Natural killer cell (primary cell): Measurements from ENCODE around the gene TIGD3. TPM values are rescaled to one million over a fixed set of nuclear protein-coding genes. Genes with fewer than 3 reads are reported as not detected.

Experiments used
- ATAC-seq, 3 donors: fragments of 150-1000 bp in 2 of 3; fragments of 200-7000 bp in 1 of 3; cut with Tn5 transposase; 1 replicate in 1 of 3; 2 replicates in 2 of 3; pipeline ENCODE4 v1.10.0; 2021; ENCODE audit warnings: mild to moderate bottlenecking in 2 of 3, moderate library complexity in 2 of 3
- DNase-seq, 2 donors: peaks; one replicate each; pipeline versions ENCODE4 v3.0.0 to v3.0.0-alpha.2; 2013 to 2021; ENCODE audit warnings: mixed read lengths in 1 of 2
- H3K27ac ChIP-seq: one replicate; pipeline ENCODE4 v1.5.1; 2013; ENCODE audit warnings: mild to moderate bottlenecking, low read length
- H3K27me3 ChIP-seq: one replicate; pipeline ENCODE4 v1.6.1; 2013; ENCODE audit warnings: low read length; ENCODE audit not compliant: control insufficient read depth, insufficient read depth
- H3K36me3 ChIP-seq: one replicate; pipeline ENCODE4 v1.6.1; 2013; ENCODE audit warnings: low read length; ENCODE audit not compliant: control insufficient read depth, insufficient read depth
- H3K4me1 ChIP-seq: one replicate; pipeline ENCODE4 v1.6.1; 2013; ENCODE audit warnings: low read length; ENCODE audit not compliant: control insufficient read depth, insufficient read depth
- H3K4me3 ChIP-seq: one replicate; pipeline ENCODE4 v1.5.1; 2013; ENCODE audit warnings: low read length
- H3K9me3 ChIP-seq: one replicate; pipeline ENCODE4 v1.6.1; 2013; ENCODE audit warnings: low read length; ENCODE audit not compliant: control insufficient read depth, insufficient read depth
- H3K27ac Mint-ChIP-seq, 2 donors: one replicate each; pipeline ENCODE4 v1.8.0; 2022; ENCODE audit warnings: mild to moderate bottlenecking in 2 of 2, mixed read lengths in 2 of 2, moderate library complexity in 1 of 2
- H3K27me3 Mint-ChIP-seq, 2 donors: one replicate each; pipeline ENCODE4 v1.8.0; 2022; ENCODE audit warnings: low read depth in 2 of 2, mixed read lengths in 2 of 2
- H3K36me3 Mint-ChIP-seq: one replicate; pipeline ENCODE4 v1.8.0; 2022; ENCODE audit warnings: mixed read lengths
- H3K4me1 Mint-ChIP-seq, 2 donors: one replicate each; pipeline ENCODE4 v1.8.0; 2022; ENCODE audit warnings: mixed read lengths in 2 of 2
- H3K4me3 Mint-ChIP-seq: one replicate; pipeline ENCODE4 v1.8.0; 2022; ENCODE audit warnings: mild to moderate bottlenecking, moderate library complexity, mixed read lengths
- H3K9me3 Mint-ChIP-seq, 2 donors: one replicate each; pipeline ENCODE4 v1.8.0; 2022; ENCODE audit warnings: mixed read lengths in 2 of 2
- CTCF ChIP-seq: fragments of 200-600 bp; IDR thresholded peaks from one replicate; pipeline ENCODE4 v1.8.0; 2022; ENCODE audit warnings: antibody characterized with exemption
- WGBS: methylation state at CpG from one replicate; pipeline ENCODE4 v1.1.7; 2013; ENCODE audit warnings: missing lambda C conversion rate; ENCODE audit not compliant: insufficient coverage; 5-methylcytosine and 5-hydroxymethylcytosine counted together
- intact Hi-C: fragments of 100-400 bp; cut with micrococcal nuclease; formaldehyde crosslinking; loops from one replicate; pipeline ENCODE4 v1.14.2; 2022
- total RNA-seq, 4 donors: library from RNA; stranded (reverse); fragments of 120-200 nt in 1 of 4; gene quantifications; one replicate each; pipeline versions ENCODE4 v1.2.3 to v1.2.4, GENCODE V29; 2013 to 2022

Gene TIGD3
- total RNA-seq, 3 donors from 2014 or later (not counting 1 experiment from before 2014, with no cell fraction given): 0.70 to 2.2 (median 1.2) TPM

- H3K36me3 Mint-ChIP-seq: no peaks in the 10 kb centered on the region
- WGBS: 94% methylated on average over 3 of the region's 3 CpGs
Measured at GRCh38 chr11:65363770-65364169, 9.2 kb downstream of the TIGD3 start.

DNA sequence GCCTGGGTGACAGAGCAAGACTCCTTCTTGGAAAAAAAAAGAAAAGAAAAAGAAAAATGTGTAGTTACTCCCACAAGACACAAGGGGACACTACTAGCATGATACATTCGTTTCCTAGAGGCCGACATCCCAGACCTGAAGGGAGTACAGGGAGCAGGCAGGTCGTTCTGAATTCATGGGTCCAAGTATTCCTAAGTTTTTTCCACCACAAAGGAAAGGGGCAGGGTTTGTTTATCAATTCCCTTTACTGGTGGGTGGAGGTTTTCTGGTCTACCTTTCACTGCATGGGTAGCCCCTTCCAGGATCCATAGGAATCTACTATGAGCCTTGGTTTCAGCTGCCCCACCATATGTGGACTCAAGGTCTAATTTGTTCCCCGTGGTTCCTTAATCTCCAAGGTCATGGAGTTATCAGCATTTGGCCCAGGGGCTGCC is 11.8 kb downstream of the TIGD3 start:
- H3K4me3 ChIP-seq: no peak overlapping the region
- H3K4me1 ChIP-seq: peaks cover 15% of the 10 kb centered on the region
- no peak overlapping the region for H3K4me3 Mint-ChIP-seq
- no peaks in the 10 kb centered on the region for H3K27me3 Mint-ChIP-seq
- peak; percentile 70 for TF ChIP-seq CTCF
- no peak overlapping the region for H3K27ac Mint-ChIP-seq
- H3K27ac ChIP-seq: no peak overlapping the region
- H3K27me3 ChIP-seq: no peaks in the 10 kb centered on the region
- WGBS: 4% methylated on average over 4 of the region's 4 CpGs
- H3K36me3 Mint-ChIP-seq: no peaks in the 10 kb centered on the region
- intact Hi-C loops: loop anchor here (1.0 to 10.0 kb wide), 3 partner anchors 51 to 218 kb away; no protein-coding TSS in a partner anchor
- H3K36me3 ChIP-seq: no peaks in the 10 kb centered on the region
- H3K9me3 ChIP-seq: no peaks in the 10 kb centered on the region
- DNase-seq (peak in 1 of 2 donors; percentile 80), ATAC-seq (peak; percentile 76 to 81 (median 81))
- peaks cover 5 to 13% of the 10 kb centered on the region in 2 donors for H3K4me1 Mint-ChIP-seq
- H3K9me3 Mint-ChIP-seq: no peaks in the 10 kb centered on the region

More at GRCh38 chr11:65363770-65364169, 9.2 kb downstream of the TIGD3 start:
- Histone ChIP-seq H3K4me1 (peaks cover 15% of the 10 kb centered on the region), H3K27me3 (no peaks in the 10 kb centered on the region), H3K36me3 (no peaks in the 10 kb centered on the region), H3K27ac (no peak overlapping the region), H3K9me3 (no peaks in the 10 kb centered on the region), H3K4me3 (no peak overlapping the region)
- TF ChIP-seq CTCF: no peak
- H3K27me3 Mint-ChIP-seq: no peaks in the 10 kb centered on the region
- no peaks in the 10 kb centered on the region for H3K9me3 Mint-ChIP-seq
- H3K4me3 Mint-ChIP-seq: no peak overlapping the region
- H3K27ac Mint-ChIP-seq: no peak overlapping the region
- ATAC-seq (no peak), DNase-seq (no peak)
- peaks cover 5 to 13% of the 10 kb centered on the region in 2 donors for H3K4me1 Mint-ChIP-seq
- intact Hi-C loops: loop anchor here (10.0 kb wide), 1 partner anchor 221 kb away; no protein-coding TSS in a partner anchor

- H3K27ac Mint-ChIP-seq: no peak overlapping the region
Measured at GRCh38 chr11:65370659-65371049, 16.1 kb downstream of the TIGD3 start.

More at GRCh38 chr11:65370659-65371049, 16.1 kb downstream of the TIGD3 start:
- H3K27me3 ChIP-seq: no peaks in the 10 kb centered on the region
- Mint-ChIP-seq H3K27me3 (no peaks in the 10 kb centered on the region), H3K36me3 (no peaks in the 10 kb centered on the region), H3K9me3 (no peaks in the 10 kb centered on the region), H3K4me1 (no peaks in the 10 kb centered on the region), H3K4me3 (no peak overlapping the region)
- DNase-seq (no peak), ATAC-seq (no peak)
- H3K9me3 ChIP-seq: no peaks in the 10 kb centered on the region
- H3K27ac ChIP-seq: no peak overlapping the region
- H3K4me1 ChIP-seq: no peaks in the 10 kb centered on the region
- WGBS: 90% methylated on average over 6 of the region's 6 CpGs
- no peak for TF ChIP-seq CTCF
- no peak overlapping the region for H3K4me3 ChIP-seq
- intact Hi-C loops: no loop called here
- no peaks in the 10 kb centered on the region for H3K36me3 ChIP-seq
